Measurements from ENCODE around the gene HMGXB3.

The HMGXB3 gene

DNA sequence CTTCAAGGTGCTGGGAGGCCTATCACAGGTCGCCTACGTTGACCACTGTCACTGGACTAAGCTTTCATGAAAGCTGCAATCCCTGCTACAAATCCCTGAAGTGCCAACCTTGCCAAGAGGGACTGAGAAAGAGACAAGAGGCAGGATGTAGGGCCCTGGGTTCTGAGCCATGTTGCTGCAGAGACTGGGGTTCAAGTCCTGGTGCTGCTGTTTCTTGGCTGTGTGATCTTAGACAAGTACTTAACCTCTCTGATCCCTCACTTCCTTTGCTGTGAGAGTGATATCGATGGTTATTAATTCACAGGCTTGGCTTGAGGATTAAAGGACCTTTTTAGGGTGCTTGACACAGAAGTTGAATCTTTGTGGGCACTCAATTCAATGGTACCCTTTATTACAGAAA lies 70.3 kb downstream of the HMGXB3 start:
- no peak for DNase-seq

DNA sequence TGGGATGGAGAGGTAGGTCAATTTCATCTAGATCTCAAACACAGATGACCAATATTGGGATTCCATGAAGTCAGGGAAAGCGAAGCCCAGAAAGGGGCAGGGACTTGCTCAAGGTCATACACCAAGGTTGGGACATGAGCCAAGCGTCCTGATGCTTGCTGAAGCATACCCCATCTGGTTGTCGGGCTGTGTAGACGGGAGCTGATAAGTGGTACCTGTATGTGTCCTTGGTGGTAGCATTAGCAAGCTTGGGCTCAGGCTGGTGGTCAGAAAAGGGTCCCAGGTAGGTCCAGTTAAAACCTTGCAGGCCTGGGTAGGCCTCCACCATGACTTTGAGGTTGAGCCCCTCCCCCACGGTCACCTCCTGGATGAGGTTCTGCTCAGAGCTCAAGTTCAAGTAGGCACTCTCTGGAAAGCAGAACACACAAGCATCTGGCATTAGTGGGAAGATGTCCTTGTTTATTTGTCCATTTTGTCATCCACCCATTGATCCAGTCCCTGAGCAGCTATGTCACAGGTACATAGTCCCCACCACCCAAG lies 72.6 kb downstream of the HMGXB3 start:
- DNase-seq: peak; percentile 24

DNA sequence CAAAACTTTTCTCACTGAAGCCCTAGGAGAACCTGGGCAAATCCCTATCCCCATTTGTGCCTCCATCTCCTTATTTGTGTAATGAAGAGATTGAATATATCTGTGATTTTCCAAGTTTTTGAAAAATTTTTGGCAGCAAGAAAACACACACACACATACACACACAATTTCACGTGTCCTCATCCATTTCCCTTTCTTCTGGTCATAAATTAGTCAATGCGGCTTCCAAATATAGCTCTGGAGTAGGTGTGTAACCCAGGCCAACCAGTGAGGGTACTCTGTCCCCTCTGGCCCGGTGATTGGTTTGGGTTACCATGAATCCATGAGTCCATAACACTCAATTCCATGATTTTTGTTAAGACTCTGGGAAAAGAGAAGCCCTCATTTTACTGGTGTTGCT lies 73.1 kb downstream of the HMGXB3 start:
- DNase-seq: no peak

DNA sequence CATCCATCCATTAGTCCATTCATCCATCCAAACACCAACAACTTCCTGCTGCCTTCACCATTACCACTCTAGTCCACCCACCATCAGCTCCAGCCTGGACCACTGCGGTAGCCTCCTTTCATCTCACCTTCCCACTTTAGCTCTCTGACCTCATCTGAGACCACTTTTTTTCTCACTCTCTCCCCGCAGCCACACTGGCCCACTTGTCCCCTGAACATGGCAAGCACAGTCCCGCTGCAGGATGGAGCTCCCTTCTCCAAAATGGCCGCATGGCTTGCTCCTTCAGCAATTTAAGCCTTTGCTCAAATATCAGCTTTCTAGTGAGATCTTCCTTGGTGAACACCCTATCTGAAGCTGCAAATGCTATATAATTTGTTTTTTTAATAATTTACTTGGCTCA lies 74.7 kb downstream of the HMGXB3 start:
- peak; percentile 13 for DNase-seq

DNA sequence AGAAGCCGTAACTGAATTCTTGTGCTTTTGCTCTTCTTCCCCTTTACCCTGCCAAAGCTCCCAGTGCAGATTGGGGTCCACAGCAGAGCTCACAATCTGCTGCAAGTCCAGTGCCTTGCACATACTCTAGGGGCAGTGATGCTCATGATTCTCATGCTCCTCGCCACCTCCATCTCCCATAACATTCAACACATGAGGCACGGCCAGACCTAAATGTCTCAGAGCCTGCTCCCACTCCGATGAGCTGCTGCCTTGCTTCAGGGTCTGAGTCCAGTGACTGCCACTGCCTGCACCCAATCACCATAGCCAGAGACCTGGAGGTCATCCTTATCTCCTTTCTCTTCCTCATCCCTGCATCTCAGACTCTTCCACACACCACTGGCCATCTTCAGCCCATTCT lies 75.3 kb downstream of the HMGXB3 start:
- DNase-seq: peak; percentile 19

DNA sequence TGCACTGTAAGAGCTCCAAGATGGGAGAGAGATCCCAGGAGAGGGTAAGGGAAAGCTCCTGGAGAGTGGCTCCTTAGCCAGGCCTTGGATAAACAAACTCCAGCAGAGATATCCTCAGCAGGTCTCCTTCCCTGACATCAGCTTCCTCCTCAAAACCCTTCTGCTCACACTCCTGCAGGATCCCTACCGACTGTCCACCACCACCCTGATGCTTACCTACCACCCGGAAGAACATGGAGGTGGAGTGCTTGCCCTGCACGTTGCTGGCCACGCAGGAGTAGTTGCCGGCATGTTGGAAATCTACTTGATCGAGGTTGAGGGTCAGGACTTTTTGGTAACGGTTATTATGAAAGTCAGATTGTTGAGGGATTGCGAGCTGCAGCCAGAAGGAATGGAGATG lies 76.5 kb downstream of the HMGXB3 start:
- DNase-seq: peak; percentile 41

DNA sequence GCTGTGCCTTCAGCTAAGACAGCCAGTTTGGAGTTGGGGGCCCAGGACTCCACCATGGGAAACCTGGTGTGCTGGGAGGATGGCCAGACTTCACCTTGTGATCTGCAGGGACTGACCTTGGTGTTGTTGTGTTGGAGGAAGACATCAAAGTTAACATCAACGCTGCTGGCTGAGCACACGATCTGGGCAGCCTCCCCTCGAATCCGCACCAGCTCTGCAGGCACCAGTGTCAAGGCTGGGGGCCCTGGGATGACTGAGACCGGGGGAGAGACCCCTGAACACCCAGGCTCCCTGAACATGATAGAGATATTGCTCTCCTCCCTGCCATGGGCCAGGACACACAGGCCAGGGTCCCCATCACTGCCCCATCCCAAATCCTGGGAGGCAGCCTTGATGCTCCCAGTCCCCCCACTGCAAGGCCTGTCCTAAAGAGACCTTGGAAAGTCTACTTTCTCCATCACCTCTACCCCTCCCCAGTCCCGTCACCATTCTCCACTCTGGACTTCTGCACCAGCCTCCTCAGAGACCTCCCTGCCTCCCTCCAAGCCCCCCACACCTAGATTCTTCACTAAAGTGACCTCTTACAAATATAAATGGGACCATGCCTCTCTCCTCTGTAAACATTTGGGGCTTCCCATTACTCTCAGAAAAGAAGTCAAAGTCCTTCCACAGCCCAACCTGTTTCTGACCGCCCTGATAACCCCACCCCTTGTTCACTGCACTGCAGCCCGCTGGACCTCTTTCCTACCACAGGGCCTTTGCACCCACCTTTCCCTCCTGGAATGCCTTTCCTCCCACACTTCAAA lies 77.7 kb downstream of the HMGXB3 start:
- DNase-seq: peak; percentile 45

DNA sequence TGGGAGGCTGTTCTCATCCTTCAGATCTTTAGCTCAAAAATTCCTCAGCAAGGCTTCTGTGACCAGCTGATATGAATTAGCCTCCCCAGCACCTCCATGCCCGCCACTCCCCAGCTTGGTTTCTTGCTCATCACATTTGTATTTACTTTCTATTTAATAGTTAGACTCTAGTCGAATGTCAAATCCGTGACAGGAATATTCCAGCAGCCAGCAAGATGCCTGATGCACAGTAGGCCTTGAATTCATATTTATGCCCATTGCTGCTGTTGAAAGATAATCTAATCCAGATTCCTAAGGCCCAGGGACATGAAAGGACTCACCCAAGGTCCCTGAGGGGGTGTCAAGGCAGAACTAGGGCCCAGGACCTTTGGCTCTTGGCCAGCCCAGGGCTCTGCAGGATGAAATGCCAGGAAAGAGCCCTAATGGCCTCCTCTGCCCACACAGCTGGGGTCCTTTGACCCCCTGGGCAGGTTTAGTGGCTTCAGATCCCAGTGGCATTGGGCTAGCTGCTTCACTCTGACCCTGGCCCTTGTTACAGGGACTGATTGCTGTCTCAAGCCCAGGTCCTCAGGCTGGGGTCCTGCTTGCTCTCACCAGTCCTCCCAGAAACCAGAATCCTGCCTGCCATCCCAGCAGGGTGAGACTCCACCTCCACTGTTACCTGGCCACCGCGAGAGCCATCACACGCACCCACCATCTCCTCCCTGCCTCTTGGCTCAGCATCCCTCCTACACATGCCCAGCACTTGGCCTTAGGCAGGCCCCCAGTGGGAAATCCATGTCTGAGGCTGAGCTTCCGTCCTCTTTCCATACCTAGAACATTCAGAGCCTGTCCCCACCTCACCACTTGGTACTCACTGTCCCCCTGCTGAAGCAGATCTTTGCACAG lies 78.5 kb downstream of the HMGXB3 start:
- DNase-seq: peak; percentile 30

DNA sequence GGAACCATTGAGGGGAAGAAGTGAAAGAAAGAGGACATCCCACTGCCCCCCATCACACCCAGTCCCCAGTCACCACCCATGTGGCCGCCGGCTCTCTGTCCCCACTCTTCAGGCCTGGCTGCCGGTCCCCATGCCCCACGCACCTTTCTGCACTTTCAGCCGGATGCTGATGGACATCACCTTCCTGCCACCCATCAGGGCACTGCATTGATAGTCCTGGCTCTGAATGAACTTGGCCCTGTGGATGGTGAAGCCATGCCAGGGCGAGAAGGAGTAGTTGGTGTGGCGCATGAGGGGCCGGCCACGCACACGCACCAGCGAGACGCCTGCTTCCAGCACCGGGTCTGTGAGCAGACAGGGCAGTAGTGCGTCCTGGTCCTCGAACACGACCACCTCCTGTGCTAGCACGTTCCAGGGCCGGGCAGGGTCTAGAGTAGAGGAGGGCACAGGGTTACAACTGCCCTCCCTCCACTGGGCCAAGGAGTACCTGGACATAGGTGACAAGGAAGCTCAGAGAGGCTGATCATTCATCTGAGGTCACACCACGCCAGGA lies 79.4 kb downstream of the HMGXB3 start:
- DNase-seq: peak; percentile 47

DNA sequence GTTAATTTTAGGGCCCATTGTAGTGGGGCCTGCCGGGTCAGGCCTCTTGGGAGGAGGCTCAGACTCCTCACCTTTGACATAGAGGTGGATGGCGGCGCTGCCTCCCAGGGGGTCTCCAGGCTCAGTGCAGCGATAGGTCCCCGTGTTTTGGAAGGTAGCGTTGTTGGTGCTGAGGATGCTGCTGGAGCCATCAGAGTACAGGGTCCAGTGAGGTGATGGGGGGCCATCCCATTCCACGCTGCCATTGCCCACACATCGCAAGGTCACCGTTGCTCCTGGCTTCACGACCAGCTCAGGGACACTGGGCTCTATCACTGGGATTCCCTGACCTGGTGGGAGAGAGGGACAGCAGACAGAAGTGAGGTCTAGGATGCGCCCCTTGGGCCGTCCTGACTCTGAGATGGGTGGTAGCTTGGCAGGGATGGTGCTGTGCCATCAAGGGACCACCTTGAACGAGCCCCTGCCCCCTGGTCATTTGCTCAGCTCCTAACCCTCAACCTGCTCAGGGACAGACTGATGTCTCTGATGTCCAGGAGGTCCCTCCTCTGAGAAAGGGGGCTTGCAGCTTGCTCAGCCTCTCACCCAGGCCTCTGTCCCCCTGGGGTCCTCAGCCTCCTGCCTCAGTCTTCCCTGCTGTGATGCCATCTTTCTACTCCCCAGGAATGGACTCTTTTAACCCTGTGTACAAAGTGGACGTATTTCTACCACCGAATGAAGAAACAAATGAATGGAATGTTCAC lies 80.3 kb downstream of the HMGXB3 start:
- peak; percentile 37 for DNase-seq

DNA sequence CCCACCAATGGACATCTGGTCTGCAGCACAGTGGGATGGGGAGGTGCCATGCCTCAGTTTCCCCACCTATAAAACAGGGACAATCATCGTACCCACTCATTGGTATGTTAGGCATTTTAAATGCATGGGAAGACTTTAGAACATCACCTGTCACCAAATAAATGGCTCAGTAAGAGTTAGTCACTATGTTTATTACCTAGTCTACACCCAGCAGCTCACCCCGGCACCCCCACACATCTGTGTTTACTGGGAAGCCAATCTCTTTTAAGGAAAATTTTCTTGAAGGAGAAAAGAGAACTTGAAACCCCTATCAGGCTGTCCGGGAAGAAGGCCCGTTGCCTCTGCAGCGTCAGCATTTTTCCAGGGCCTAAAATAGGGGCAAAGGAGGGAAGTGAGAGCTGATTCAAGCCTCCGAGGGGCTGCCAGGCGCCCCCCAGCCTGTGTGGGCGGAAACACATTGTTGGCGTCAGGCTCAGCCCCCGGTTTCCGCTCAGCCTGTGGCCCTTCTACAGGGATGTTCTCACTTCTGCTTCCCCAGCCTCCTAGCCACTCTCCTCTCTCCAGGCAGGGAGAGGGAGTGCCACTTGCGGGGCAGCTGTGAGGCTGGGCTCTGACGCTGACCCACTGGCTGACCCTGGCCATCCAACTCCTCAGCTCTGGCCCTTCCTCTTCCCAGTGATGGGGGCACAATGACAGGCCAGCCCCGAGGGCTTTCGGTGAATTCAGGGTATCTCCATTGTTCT lies 81.2 kb downstream of the HMGXB3 start:
- DNase-seq: peak; percentile 51

DNA sequence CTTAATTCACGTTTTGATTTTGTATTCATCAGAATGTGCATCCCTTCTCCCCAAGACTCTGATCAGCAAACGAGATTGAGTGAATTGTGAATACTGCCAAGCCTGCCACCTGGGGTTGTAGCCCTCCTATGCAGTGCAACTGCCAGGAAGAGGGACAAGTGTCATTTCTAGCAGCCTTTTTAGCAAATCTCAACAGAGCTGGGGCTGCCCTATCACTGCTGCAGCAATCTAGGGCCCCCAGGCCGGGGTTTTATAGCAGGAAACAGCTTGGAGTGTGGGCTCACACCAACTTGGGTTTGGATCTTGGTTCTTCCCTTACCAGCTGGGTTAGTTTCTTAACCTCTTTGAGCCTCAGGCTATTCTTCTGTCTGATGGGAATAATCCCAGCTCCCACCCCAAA lies 81.8 kb downstream of the HMGXB3 start:
- DNase-seq: peak; percentile 47

DNA sequence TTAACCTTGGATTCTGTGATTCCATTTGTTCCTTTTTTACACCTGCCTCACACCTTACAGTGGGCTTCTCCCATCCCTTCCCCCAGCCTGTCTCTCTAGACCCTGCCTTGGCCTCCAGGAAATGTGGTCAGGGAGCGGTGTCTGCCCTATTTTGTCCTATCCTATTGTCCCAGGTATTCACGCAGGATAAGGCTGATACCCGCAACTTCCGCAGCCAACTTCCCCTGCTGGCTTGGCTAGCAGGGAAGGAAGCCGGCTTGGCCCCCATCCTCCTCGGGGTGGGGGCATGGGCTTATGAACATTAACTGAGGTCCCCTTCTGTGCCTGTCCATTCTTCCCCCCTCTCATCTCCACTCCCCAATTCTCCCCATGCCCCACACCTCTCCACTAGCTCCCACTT lies 82.3 kb downstream of the HMGXB3 start:
- DNase-seq: peak; percentile 50

DNA sequence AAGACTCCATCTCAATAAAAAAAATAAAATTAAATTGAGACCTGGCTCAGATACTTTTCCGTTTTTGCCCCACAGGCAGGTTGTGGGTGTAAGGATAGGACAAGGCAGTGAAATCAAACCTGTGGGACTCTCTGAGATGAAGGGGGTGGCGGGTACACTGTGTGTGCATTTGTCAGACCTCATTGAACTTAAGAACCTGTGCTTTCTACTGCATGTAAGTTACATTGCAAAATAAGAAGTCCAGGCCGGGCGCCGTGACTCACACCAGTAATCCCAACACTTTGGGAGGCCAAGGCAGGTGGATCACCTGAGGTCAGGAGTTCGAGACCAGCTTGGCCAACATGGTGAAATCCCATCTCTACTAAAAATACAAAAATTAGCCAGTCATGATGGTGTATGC lies 84.2 kb downstream of the HMGXB3 start:
- DNase-seq: peak; percentile 26

DNA sequence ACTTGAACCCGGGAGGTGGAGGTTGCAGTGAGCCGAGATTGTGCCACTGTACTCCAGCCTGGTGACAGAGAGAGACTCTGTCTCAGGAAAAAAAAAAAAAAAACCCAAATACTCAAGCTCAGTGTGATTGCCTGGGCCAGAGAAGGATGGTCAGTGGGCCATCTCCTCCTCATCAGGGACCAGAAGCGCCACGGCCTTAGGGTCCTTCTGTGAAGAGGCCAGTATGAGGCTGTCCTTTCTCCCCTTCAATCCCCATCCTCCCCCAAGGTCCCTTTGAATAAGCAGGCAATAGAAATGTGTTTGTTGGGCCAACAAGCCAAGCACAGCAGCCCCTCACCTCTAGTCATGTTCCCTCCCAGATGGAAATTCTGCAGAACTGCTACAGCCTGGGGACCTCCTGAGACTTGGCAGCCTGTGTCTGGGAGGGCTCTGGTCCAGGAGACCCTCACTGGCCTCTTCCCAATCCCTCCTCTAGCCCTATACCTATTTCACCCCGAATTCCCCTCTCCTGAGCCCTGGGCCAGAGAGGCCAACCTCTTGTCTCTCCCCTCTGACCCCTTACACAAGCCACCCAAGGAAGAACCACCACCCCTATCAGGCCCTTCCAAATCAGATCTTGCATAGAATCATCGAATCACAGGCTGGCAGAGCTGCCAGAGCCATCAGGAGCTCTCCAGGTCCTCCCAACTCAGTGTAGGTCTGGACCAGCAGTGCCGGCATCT lies 84.8 kb downstream of the HMGXB3 start:
- peak; percentile 28 for DNase-seq

DNA sequence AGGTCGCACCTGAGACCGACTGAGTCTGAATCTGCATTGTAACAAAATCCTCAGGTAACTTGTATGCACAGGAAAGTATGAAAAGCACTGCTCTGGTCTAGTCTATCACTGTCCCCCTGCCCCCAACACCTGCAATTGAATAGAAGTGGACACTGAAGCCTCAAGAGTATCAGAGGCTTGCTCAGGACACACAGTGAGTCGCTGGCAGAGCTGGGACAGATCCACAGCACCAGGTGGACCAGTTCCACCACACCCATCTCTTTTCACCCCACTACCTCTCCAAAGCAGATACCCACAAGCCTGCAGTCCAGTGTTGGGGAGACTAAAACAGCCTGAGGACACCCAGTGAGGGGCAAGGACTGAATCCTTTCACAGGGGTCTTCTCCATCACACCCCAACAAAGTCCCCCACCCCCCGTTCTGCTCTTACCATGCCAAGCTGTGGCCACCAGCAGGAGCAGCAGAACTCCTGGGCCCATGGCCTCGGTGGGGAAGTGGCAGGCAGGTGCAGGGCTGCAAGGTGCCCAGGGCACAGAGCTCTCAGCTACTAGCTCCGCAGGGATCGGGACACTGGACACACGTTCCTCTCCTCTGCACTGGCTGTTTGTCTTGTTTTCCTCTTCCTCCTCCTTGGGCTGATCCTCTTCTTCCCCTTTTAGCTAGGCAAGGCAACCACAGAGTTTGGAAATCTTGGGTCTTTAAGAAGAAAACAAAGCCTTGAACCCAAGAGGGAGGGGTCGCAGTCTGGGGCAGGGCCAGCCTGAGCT lies 85.6 kb downstream of the HMGXB3 start, which contains the start of gene CSF1R:
Gene CSF1R (minus strand): TSS at position 605 of the 766 bp plus-strand sequence. CDS start 127 bp downstream, at position 478.
- peak; percentile 35 for DNase-seq

DNA sequence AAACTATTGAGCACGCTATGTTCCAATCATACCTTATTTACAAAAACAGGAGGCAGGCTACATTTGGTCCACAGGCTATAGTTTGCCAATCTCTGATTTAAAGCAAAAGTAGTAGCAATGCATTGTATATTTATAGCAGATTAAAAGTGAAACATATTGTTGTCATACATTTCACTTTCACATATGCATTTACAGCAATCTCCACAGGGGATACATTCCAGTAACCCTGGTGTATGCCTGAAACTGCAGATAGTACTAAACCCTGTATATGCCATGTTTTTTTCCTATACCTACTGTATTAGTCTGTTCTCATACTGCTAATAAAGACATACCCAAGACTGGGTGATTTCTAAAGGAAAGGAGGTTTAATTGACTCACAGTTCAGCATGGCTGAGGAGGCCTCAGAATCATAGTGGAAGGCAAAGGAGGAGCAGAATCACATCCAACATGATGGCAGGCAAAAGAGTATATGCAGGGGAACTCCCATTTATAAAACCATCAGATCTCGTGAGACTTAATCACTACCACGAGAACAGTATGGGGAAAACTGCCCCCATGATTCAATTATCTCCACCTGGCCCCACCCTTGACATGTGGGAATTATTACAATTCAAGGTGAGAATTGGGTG lies 91.7 kb downstream of the HMGXB3 start:
- no peak for DNase-seq

DNA sequence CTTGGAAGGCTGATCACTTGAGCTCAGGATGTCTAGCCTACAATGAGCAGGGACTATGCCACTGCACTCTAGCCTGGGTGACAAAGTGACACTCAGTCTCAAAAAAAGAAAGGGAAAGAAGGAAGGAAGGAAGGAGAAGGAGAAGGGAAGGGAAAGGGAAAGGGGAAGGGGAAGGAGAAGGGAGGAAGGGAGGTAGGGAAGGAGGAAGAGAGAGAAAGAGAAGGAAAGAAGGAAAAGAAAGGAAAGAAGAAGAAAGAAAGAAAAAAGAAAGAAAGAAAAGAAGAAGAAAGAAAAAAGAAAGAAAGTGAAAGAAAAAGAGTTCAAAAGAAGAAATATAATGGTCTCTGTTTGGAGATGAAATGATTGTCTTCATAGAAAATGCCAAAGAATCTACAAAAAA lies 96.6 kb downstream of the HMGXB3 start:
- no peak for DNase-seq

DNA sequence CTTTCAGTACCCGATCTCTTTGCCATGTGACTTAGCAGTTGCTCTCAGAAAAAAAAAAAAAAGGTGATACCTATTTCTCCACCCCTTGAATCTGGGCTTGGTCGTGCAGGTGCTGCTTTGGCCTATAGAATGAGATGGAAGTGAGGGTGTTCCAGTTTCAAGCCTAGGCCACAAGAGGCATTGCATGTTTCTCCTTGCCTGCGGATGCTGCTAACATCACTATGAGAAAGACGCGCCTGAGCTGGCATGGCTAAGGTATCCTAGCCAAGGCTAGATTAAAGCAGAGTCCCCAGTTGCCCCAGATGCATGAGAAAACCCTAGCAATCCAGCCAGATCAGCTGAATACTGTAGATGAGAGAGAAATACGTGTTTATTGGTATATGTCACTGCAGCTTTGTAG lies 100.5 kb downstream of the HMGXB3 start:
- DNase-seq: no peak

All from activated CD8-positive, alpha-beta memory T cell treated with anti-CD3 and anti-CD28 coated beads for 24 hours (primary cell).